ENCODE data around the gene EPB41. TPM values are rescaled to one million over a fixed set of nuclear protein-coding genes. Genes with fewer than 3 reads are reported as not detected.
"Not testable (repeated sequence)": the region's sequence is repeated elsewhere in the genome, so short reads cannot be mapped to it uniquely, and the experiment has no call there.

The EPB41 gene
- total RNA-seq, 1 experiment from 2014 or later = 40.7 TPM

DNA sequence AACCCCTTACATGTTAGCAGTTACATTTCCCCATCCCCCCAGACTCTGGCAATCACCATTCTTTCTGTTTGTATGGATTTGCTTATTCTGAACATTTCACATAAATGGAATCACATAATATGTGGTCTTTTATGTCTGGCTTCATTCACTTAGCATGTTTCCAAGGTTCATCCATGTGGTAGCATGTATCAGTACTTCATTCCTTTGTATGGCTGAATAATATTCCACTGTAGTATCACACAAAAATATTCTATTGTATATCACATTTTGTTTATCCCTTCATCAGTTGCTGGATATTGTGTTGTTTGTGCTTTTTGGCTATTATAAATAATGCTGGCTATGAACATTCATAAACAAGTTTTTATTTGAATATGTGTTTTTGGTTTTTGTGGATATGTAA, 22.2 kb downstream of the EPB41 start:
- no TSS peak for BruUV-seq (replicated peaks)
- Mint-ChIP-seq H3K36me3 (ENCODE audit: insufficient read depth, unreplicated experiment) (no peaks in the 10 kb centered on the region), H3K27me3 (ENCODE audit: unreplicated experiment) (no peaks in the 10 kb centered on the region), H3K4me1 (ENCODE audit: low read depth, unreplicated experiment) (no peaks in the 10 kb centered on the region), H3K9me3 (ENCODE audit: low read depth, unreplicated experiment) (no peaks in the 10 kb centered on the region), H3K27ac (ENCODE audit: unreplicated experiment) (no peak overlapping the region), H3K4me3 (ENCODE audit: low read depth, unreplicated experiment) (no peak overlapping the region)
- intact Hi-C loops (cut with micrococcal nuclease; ENCODE audit: unreplicated experiment) = no loop called here
- CTCF ChIA-PET = no interaction called here
- TF ChIP-seq, protein P1, sequence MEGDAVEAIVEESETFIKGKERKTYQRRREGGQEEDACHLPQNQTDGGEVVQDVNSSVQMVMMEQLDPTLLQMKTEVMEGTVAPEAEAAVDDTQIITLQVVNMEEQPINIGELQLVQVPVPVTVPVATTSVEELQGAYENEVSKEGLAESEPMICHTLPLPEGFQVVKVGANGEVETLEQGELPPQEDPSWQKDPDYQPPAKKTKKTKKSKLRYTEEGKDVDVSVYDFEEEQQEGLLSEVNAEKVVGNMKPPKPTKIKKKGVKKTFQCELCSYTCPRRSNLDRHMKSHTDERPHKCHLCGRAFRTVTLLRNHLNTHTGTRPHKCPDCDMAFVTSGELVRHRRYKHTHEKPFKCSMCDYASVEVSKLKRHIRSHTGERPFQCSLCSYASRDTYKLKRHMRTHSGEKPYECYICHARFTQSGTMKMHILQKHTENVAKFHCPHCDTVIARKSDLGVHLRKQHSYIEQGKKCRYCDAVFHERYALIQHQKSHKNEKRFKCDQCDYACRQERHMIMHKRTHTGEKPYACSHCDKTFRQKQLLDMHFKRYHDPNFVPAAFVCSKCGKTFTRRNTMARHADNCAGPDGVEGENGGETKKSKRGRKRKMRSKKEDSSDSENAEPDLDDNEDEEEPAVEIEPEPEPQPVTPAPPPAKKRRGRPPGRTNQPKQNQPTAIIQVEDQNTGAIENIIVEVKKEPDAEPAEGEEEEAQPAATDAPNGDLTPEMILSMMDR (IDR thresholded peaks at IDR 0.05; ENCODE audit: unreplicated experiment) = no peak
- no peak for DNase-seq

DNA sequence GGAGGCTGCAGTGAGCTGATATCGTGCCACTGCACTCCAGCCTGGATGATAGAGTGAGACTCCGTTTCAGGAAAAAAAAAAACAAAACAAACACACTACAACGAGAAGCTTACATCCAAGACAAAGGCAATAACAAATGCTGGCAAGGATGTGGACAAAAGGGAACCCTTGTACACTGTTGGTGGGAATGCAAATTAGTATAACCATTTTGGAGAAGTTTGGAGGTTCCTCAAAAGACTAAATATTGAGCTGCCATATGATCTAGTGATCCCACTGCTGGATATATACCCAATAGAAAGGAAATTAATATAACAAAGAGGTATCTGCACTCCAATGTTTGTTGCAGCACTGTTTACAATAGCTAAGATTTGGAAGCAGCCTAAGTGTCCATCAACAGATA, 29.2 kb downstream of the EPB41 start:
- H3K36me3 Mint-ChIP-seq (ENCODE audit: insufficient read depth, unreplicated experiment); DNase-seq; intact Hi-C loops (cut with micrococcal nuclease; ENCODE audit: unreplicated experiment); H3K4me1 Mint-ChIP-seq (ENCODE audit: low read depth, unreplicated experiment); BruUV-seq (replicated peaks); H3K9me3 Mint-ChIP-seq (ENCODE audit: low read depth, unreplicated experiment); H3K27ac Mint-ChIP-seq (ENCODE audit: unreplicated experiment); CTCF ChIA-PET; H3K4me3 Mint-ChIP-seq (ENCODE audit: low read depth, unreplicated experiment); H3K27me3 Mint-ChIP-seq (ENCODE audit: unreplicated experiment): not testable (repeated sequence)

DNA sequence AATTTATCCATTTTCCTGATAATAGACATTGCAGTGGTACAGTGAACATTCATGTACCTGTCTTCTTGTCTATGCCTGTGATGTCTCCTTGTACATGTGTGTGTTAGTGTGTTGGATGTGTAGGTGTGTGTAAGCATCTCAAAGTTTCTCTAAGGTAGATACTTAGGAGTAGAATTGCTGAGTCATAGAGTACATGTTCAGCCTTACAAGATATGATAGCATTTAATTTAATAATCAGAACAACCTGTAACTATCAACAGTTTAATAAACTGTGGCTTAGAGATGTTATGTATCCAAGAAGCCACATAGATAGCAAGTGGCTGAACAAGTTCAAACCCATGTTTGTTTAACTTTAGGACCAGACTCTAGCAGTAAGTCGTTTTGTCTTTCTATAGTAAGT, 35.6 kb downstream of the EPB41 start:
- no peaks in the 10 kb centered on the region for H3K27me3 Mint-ChIP-seq (ENCODE audit: unreplicated experiment)
- H3K36me3 Mint-ChIP-seq (ENCODE audit: insufficient read depth, unreplicated experiment) = peaks cover 4% of the 10 kb centered on the region
- H3K4me3 Mint-ChIP-seq (ENCODE audit: low read depth, unreplicated experiment) = no peak overlapping the region
- H3K9me3 Mint-ChIP-seq (ENCODE audit: low read depth, unreplicated experiment) = no peaks in the 10 kb centered on the region
- DNase-seq = no peak
- intact Hi-C loops (cut with micrococcal nuclease; ENCODE audit: unreplicated experiment) = no loop called here
- BruUV-seq (replicated peaks) = no TSS peak
- CTCF ChIA-PET = interaction anchor here (0.7 kb wide), 2 partner anchors 115 to 122 kb away, joined by 3 read pairs; no protein-coding TSS in a partner anchor
- peaks cover 8% of the 10 kb centered on the region for H3K4me1 Mint-ChIP-seq (ENCODE audit: low read depth, unreplicated experiment)
- TF ChIP-seq, protein P1 (IDR thresholded peaks at IDR 0.05; ENCODE audit: unreplicated experiment) = no peak
- no peak overlapping the region for H3K27ac Mint-ChIP-seq (ENCODE audit: unreplicated experiment)

DNA sequence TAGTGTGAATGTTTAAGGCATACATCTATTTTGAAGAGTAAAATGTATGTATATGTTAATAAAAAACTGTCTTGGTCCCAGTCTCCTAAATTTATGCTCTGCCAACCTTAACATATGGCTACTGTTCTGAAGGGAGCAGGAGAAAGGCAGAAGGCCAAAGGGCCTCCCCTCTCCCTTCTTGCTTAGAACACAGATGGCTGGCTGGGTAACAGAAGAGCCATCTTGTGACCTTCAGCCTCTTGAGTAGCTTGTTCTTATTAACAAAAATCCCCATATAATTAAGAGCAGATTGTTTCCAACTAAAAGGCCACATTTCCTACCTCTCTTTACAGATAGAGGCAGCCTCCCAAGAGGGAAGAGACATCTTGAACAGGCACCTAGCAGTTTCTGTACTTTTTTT, 36.1 kb downstream of the EPB41 start:
- Mint-ChIP-seq H3K36me3 (ENCODE audit: insufficient read depth, unreplicated experiment) (peaks cover 4% of the 10 kb centered on the region), H3K27ac (ENCODE audit: unreplicated experiment) (no peak overlapping the region), H3K4me1 (ENCODE audit: low read depth, unreplicated experiment) (peaks cover 8% of the 10 kb centered on the region), H3K27me3 (ENCODE audit: unreplicated experiment) (no peaks in the 10 kb centered on the region), H3K9me3 (ENCODE audit: low read depth, unreplicated experiment) (no peaks in the 10 kb centered on the region), H3K4me3 (ENCODE audit: low read depth, unreplicated experiment) (no peak overlapping the region)
- TF ChIP-seq, protein P1 (IDR thresholded peaks at IDR 0.05; ENCODE audit: unreplicated experiment) = no peak
- intact Hi-C loops (cut with micrococcal nuclease; ENCODE audit: unreplicated experiment) = no loop called here
- no TSS peak for BruUV-seq (replicated peaks)
- DNase-seq = no peak
- CTCF ChIA-PET = interaction anchor here (0.5 to 0.7 kb wide), 3 partner anchors 114 to 304 kb away, joined by 3 to 5 read pairs (median 3); no protein-coding TSS in a partner anchor

DNA sequence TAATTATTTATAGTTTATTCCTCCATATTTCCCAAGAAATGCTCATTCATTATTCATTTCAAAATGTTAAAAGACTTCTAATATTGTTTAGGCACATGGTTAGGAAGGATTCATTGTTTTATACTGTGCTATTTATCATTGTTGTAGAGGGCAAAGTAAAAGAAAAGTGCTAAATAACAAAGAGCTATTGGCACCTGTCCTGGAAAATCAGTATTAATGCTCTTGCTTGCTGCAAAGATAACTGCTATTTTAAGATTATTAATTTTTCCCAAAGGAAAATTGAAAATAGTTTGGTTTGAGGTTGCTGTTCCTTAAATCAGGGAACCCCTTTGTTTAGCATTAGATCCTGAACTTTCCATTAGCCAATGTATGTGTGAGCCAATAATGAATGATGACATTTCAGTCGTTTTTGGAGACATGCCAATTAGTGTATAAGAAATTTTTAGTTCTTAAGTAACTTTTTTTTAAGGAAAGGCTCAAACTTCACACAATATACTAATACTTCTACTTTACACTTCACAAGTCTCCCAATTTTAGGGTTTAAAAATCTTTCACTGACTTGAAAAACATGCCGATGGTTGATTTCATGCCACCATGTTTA, 39.9 kb downstream of the EPB41 start:
- DNase-seq = no peak
- intact Hi-C loops (cut with micrococcal nuclease; ENCODE audit: unreplicated experiment) = no loop called here
- Mint-ChIP-seq H3K4me3 (ENCODE audit: low read depth, unreplicated experiment) (no peak overlapping the region), H3K27me3 (ENCODE audit: unreplicated experiment) (no peaks in the 10 kb centered on the region), H3K9me3 (ENCODE audit: low read depth, unreplicated experiment) (no peaks in the 10 kb centered on the region), H3K4me1 (ENCODE audit: low read depth, unreplicated experiment) (peaks cover 8% of the 10 kb centered on the region), H3K36me3 (ENCODE audit: insufficient read depth, unreplicated experiment) (no peaks in the 10 kb centered on the region), H3K27ac (ENCODE audit: unreplicated experiment) (no peak overlapping the region)
- TF ChIP-seq, protein P1 (IDR thresholded peaks at IDR 0.05; ENCODE audit: unreplicated experiment) = no peak
- CTCF ChIA-PET = no interaction called here
- BruUV-seq (replicated peaks) = no TSS peak
